ENCODE data around the gene HDAC9. TPM values are rescaled to one million over a fixed set of nuclear protein-coding genes. Genes with fewer than 3 reads are reported as not detected.

HDAC9 gene
- total RNA-seq, 6 donors from 2014 or later, result 8.4 to 23.1 (median 10.4) TPM

GRCh38 chr7:18675579-18675978, 180.0 kb downstream of the HDAC9 start:
- H3K4me1 ChIP-seq, result no peaks in the 10 kb centered on the region
- H3K9me3 ChIP-seq, result no peaks in the 10 kb centered on the region
- WGBS, 2 donors, result 70 to 74% methylated on average over 2 of the region's 2 CpGs

GRCh38 chr7:18679261-18679660, 183.7 kb downstream of the HDAC9 start:
- no peak overlapping the region for H3K27ac ChIP-seq
- TF ChIP-seq CTCF (IDR thresholded peaks at IDR 0.05) (no peak), POLR2A (IDR thresholded peaks at IDR 0.05) (no peak), POLR2AphosphoS5 (IDR thresholded peaks at IDR 0.05) (no peak), EP300 (IDR thresholded peaks at IDR 0.05) (no peak)
- ATAC-seq (ENCODE audit: low FRiP score in 2 of 2) (no peak), DNase-seq (no peak)
- H3K4me1 ChIP-seq, result no peaks in the 10 kb centered on the region
- H3K4me3 ChIP-seq, result no peak overlapping the region
- WGBS, 2 donors, result 82 to 98% methylated on average over 1 of the region's 1 CpG
- H3K27me3 ChIP-seq, result no peaks in the 10 kb centered on the region
- H3K36me3 ChIP-seq, result no peaks in the 10 kb centered on the region
- no peaks in the 10 kb centered on the region for H3K9me3 ChIP-seq

More at GRCh38 chr7:18675579-18675978, 180.0 kb downstream of the HDAC9 start:
- no peak for DNase-seq
- Histone ChIP-seq H3K36me3 (no peaks in the 10 kb centered on the region), H3K27ac (no peak overlapping the region), H3K4me3 (no peak overlapping the region), H3K27me3 (no peaks in the 10 kb centered on the region)
- no peak for TF ChIP-seq EP300 (IDR thresholded peaks at IDR 0.05)
- no peak for TF ChIP-seq CTCF (IDR thresholded peaks at IDR 0.05)
- TF ChIP-seq POLR2AphosphoS5 (IDR thresholded peaks at IDR 0.05), result no peak
- TF ChIP-seq POLR2A (IDR thresholded peaks at IDR 0.05), result no peak
- ATAC-seq (ENCODE audit: low FRiP score in 2 of 2), result no peak

GRCh38 chr7:18680576-18680975, 185.0 kb downstream of the HDAC9 start:
- Histone ChIP-seq H3K36me3 (no peaks in the 10 kb centered on the region), H3K4me3 (no peak overlapping the region), H3K4me1 (no peaks in the 10 kb centered on the region), H3K27me3 (no peaks in the 10 kb centered on the region), H3K9me3 (no peaks in the 10 kb centered on the region), H3K27ac (no peak overlapping the region)
- TF ChIP-seq CTCF (IDR thresholded peaks at IDR 0.05), result no peak
- TF ChIP-seq EP300 (IDR thresholded peaks at IDR 0.05), result no peak
- no peak for TF ChIP-seq POLR2AphosphoS5 (IDR thresholded peaks at IDR 0.05)
- TF ChIP-seq POLR2A (IDR thresholded peaks at IDR 0.05), result no peak
- ATAC-seq (ENCODE audit: low FRiP score in 2 of 2) (no peak), DNase-seq (no peak)
- WGBS, 2 donors, result 79 to 81% methylated on average over 2 of the region's 2 CpGs

GRCh38 chr7:18684916-18685315, 189.4 kb downstream of the HDAC9 start:
- WGBS, 2 donors, result 23 to 31% methylated on average over 1 of the region's 1 CpG
- ATAC-seq (ENCODE audit: low FRiP score in 2 of 2), result no peak
- H3K4me1 ChIP-seq, result no peaks in the 10 kb centered on the region

More at GRCh38 chr7:18684916-18685315, 189.4 kb downstream of the HDAC9 start:
- H3K4me3 ChIP-seq, result no peak overlapping the region
- DNase-seq, result no peak
- no peak overlapping the region for H3K27ac ChIP-seq
- H3K9me3 ChIP-seq, result no peaks in the 10 kb centered on the region
- H3K27me3 ChIP-seq, result no peaks in the 10 kb centered on the region
- H3K36me3 ChIP-seq, result no peaks in the 10 kb centered on the region
- TF ChIP-seq EP300 (IDR thresholded peaks at IDR 0.05) (no peak), CTCF (IDR thresholded peaks at IDR 0.05) (no peak), POLR2A (IDR thresholded peaks at IDR 0.05) (no peak), POLR2AphosphoS5 (IDR thresholded peaks at IDR 0.05) (no peak)
